ENCODE measurements around the gene SMARCB1.

The SMARCB1 gene

DNA sequence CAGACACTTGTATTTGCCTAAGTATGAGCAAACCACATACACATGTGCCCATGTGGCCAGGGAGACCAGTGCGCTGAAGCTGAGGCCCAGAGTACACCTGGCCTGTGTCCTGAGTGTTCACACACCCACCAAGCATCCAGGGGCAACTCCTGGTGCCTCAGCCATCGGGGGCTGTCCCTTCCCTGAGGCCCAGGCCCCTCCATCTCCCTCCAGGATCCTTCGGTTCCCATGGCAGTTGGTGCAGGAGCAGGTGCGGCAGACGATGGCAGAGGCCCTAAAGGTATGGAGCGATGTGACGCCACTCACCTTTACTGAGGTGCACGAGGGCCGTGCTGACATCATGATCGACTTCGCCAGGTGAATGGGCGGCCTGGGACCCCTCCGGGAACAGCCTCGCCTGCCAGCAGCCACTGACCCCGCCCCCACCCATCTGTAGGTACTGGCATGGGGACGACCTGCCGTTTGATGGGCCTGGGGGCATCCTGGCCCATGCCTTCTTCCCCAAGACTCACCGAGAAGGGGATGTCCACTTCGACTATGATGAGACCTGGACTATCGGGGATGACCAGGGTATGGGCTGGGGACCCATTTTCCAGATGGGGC lies 6.5 kb upstream of the SMARCB1 start:
- no peak for DNase-seq (ENCODE audit: low read depth)

DNA sequence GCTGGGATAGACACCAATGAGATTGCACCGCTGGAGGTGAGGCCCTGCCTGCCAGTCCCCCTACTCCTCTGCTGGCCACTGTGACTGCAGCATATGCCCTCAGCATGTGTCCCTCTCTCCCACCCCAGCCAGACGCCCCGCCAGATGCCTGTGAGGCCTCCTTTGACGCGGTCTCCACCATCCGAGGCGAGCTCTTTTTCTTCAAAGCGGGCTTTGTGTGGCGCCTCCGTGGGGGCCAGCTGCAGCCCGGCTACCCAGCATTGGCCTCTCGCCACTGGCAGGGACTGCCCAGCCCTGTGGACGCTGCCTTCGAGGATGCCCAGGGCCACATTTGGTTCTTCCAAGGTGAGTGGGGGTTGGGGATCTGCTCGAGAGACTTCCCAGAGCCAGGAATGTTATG lies 5.7 kb upstream of the SMARCB1 start:
- DNase-seq (ENCODE audit: low read depth): no peak

DNA sequence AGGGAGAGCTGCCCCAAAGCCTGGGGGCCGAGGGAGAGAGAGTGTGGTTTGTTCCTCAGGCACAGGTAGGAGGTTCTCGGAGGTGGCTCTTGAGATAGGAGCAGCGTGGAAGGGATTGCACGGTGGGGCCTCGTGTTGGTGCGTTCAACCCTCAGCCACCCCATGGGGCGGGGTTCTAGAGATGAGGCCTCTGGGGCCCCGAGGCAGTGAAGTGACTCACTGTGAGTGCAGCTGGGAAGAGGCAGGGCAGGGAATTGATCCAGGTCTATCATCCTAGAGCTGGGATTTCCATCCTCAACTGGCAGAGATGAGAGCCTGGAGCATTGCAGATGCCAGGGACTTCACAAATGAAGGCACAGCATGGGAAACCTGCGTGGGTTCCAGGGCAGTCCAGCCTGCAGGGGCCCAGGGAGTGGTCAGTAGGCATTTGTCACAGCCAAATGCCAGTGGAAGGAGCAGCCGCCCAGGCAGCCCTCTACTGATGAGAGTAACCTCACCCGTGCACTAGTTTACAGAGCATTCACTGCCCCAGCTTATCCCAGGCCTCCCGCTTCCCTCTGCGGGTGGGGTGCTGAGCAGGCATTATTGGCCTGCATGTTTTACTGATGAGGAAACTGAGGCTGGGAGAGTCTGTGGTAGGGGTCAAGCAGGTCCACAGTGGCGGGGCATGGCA lies 5.1 kb upstream of the SMARCB1 start:
- DNase-seq (ENCODE audit: low read depth): no peak

DNA sequence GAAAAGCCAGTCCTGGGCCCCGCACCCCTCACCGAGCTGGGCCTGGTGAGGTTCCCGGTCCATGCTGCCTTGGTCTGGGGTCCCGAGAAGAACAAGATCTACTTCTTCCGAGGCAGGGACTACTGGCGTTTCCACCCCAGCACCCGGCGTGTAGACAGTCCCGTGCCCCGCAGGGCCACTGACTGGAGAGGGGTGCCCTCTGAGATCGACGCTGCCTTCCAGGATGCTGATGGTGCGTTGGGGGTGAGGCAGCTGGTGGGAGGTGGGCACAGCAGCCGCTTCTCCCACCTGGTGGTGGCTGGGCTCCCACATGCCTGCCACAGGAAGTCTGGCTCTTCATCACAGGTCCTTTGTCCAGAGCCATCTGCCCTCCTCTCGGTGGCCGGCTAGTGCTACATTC lies 4.5 kb upstream of the SMARCB1 start:
- DNase-seq (ENCODE audit: low read depth): no peak

DNA sequence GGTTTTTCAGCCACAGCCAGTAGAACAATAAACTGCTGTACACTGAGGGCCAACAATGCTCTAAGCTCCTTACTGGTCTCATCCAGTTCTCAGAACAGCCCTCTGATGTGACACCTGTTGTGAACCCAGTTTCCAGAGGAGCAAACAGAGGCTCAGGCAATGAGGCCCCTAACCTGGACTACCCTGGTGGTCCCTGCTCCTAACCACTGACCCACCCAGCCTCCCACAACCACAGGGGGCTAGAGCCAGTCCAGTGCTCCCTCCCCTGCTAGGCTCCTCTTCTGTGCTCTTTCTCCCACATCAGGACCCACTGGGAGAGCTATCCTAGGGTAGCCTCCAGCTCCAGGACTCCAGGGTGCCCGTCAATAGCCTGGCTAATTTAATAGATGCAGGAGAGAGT lies 4.1 kb upstream of the SMARCB1 start:
- no peak for DNase-seq (ENCODE audit: low read depth)

DNA sequence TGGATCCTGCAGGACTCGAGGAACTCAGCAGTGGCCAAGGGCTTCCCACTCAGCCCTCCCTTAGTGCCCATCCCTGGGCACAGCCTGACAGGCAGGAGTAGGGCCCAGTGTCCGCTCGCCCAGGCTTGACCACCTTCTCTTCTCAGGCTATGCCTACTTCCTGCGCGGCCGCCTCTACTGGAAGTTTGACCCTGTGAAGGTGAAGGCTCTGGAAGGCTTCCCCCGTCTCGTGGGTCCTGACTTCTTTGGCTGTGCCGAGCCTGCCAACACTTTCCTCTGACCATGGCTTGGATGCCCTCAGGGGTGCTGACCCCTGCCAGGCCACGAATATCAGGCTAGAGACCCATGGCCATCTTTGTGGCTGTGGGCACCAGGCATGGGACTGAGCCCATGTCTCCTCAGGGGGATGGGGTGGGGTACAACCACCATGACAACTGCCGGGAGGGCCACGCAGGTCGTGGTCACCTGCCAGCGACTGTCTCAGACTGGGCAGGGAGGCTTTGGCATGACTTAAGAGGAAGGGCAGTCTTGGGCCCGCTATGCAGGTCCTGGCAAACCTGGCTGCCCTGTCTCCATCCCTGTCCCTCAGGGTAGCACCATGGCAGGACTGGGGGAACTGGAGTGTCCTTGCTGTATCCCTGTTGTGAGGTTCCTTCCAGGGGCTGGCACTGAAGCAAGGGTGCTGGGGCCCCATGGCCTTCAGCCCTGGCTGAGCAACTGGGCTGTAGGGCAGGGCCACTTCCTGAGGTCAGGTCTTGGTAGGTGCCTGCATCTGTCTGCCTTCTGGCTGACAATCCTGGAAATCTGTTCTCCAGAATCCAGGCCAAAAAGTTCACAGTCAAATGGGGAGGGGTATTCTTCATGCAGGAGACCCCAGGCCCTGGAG lies 3.3 kb upstream of the SMARCB1 start:
- no peak for DNase-seq (ENCODE audit: low read depth)

DNA sequence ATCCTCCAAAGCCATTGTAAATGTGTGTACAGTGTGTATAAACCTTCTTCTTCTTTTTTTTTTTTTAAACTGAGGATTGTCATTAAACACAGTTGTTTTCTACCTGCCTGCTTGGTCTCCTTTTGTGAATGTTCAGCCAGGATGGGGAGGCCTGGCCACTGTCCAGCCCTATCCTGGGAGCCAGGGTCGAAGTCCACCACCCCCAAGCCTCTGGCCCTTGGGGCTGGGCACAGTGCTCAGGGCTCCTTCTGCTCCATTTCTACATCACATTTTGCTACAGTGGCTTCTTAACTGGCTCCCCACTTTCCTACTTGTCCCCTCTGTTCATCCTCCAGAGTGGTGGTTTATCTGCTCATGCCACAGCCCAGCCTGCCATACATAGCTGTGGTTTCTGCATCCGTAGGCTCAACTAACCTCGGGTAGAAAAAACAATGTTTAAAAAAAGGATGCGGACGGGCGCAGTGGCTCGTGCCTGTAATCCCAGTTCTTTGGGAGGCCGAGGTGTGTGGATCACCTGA lies 2.5 kb upstream of the SMARCB1 start:
- no peak for DNase-seq (ENCODE audit: low read depth)

DNA sequence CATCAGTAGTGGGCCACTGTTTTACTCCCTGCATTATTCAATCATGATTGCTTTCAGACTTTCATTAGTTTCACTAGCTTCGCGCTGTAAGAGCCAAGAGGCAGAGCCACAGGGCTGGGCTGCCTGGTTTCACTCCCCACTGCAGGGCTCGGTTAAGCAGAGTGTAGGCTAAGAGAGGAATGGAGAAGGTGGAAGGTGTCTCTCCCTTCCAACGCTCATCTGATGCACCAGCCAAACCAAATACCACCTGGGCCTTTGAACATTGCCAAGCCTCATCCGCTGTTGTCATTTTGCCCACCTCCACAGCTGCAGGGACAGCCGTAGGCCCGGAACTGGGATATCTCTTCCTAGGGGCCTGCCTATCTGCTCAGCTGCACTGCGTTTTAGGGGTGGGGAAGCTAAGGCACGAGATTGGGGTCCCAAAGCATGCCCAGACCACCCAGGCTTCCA lies 480 bp upstream of the SMARCB1 start:
- DNase-seq (ENCODE audit: low read depth): no peak

DNA sequence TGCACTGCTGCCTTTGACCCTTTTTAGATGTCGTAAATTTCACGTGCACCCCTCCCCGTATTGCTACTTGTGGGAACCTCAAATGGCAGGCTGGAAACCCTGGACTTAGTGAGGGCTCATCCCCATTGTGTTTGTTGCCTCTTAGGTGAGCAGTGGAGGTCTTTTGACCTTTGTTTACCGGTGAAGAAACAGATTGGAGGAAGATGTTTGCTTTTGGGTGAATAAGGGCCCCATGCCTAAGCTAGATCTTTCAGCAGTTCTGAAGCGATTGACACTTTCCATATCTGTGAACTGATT lies 782 bp downstream of the SMARCB1 start:
- no peak for DNase-seq (ENCODE audit: low read depth)

DNA sequence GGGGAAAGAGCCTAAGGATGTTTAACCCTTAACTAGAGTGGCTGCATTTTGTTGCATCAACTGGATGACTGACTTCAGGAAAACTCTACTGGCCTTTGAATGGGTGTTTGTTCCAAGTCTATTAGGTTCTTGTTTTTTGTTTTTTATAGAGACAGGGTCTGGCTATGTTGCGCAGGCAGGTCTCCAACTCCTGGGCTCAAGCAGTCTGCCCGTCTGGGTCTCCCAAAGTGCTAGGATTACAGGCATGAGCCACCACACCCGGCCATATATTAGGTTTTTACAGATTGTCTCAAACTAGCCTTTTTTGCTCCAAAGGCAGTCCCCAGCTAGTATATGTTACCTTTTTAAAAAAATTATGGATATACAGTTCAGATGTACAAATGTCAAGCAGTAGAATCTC lies 1.1 kb downstream of the SMARCB1 start:
- DNase-seq (ENCODE audit: low read depth): no peak

DNA sequence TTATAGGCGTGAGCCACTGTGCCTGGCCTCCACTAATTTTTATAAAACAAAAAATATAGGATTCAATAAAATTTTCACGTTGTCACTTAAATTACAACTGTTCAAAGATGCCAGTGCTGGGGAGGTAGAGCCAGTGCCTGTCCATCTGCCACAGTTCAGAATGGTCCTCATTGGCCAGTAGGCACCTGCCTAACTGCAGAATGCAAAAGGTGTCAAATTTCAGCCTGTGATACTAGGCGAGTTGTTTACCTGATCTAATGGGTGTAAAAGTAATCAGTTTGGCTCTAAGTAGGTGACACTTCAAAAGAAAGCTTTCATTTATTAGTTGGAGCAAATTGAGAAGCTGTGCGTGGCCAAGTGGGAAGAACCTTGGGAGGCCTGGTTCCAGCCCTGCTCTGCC lies 2.4 kb downstream of the SMARCB1 start:
- no peak for DNase-seq (ENCODE audit: low read depth)

DNA sequence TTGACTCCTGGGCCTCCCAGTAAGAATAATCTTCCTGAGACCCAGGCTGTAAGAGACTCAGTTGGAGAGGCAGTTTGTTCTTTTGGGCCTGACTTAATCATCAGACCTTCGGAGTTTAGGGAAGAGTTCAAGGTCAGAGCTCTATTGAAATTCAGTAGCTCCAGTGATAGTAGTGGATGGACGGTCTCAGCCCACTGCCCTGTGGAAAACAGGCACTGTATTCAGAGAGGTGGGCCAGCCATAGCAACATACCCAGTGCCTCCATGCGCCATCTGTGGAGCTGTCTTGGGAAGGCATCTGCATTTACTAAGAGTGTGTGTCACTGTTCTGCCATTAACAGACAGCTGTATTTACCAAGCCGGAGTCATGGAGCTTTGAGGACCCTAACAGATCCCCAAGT lies 2.9 kb downstream of the SMARCB1 start:
- no peak for DNase-seq (ENCODE audit: low read depth)

DNA sequence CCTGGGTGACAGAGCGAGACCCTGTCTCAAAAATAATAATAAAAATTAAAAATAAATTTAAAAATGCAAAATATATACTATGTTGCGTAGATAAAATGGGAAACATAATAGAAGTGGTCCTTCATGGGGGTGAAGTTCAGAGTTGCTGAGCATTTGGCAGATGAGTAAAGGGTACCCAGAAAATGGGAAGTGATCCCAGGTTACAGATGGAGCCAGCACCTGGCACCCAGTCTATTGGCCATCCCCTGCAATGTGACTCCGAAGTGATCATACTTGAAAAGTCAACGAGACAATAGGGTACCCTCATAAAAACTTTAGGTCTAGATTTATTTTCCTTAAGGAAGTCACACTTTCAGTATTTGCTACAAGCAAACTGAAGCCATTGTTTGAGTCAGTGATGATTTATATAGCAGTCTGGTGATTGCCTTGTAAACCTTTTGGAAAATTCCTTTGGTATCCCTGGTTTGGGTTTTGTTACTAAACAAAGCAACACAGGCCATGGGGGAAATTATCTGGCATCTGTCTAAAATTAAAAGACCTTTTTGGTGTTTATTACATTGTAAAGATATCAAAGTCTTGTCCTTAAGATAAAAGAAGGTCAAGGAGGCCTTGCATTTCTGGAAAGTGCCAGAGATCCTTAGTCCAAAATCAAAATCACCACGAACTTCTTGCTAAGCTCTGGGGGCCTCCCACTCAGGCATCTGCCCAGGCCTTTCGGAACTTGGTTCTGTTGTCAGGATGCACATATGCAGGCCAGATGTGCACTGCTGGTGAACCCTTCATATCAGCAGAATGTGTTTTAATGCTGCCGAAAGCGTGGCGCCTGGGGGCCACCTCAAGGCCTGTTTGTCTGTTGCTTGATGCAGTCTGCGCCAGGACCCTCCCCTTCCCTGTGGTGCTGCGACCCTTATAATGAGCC lies 4.3 kb downstream of the SMARCB1 start:
- no peak for DNase-seq (ENCODE audit: low read depth)

DNA sequence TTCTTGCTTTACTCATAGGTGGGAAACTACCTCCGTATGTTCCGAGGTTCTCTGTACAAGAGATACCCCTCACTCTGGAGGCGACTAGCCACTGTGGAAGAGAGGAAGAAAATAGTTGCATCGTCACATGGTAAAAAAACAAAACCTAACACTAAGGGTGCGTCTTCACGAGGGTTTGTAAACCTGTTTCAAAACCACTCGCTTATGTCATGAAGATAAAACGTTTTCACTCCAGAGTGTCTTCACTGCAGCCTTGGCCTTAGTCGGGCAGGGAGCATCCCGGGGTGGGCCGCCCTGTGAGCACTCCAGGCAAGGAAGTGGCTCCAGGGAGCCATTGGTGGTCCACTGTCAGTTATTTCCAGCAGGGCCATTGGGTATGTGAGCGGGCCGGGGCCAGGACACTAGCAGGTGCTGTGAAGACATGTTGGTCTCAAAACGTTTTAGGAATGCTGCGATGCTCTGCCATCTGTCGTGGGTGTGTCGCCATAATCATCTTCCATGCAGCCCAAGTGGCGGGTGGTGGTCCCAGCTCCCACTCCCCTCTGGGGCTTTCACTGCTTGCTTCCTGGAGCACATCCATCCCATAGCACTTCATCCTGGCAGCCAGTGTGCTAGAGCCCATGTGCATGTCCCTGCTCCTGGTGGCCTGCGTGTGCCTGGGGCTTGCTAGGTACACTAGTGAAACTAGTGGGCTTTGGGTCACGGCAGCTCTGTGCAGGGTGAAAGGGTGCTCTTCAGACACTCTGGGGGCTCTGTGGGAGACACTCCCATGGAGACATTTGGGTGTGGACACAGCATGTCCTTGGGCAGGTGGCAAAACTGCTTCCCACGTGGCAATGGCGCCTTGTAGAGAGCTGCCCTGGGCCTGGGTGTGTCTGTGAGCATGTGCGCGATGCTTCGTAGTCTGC lies 5.2 kb downstream of the SMARCB1 start:
- DNase-seq (ENCODE audit: low read depth): no peak

DNA sequence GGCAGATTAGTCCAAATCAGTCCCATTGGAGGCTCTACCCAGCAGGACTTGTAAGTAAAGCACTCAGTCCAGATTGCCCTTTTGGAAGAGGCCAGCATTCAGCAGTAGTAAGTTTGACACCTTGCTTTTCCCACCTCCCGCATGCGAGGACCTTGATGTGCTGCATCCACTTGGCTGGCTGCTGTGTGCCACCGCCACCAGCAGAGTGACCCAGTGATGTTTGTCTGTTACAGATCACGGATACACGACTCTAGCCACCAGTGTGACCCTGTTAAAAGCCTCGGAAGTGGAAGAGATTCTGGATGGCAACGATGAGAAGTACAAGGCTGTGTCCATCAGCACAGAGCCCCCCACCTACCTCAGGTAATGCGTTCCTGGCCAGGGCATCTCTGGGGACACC lies 6.6 kb downstream of the SMARCB1 start:
- no peak for DNase-seq (ENCODE audit: low read depth)

DNA sequence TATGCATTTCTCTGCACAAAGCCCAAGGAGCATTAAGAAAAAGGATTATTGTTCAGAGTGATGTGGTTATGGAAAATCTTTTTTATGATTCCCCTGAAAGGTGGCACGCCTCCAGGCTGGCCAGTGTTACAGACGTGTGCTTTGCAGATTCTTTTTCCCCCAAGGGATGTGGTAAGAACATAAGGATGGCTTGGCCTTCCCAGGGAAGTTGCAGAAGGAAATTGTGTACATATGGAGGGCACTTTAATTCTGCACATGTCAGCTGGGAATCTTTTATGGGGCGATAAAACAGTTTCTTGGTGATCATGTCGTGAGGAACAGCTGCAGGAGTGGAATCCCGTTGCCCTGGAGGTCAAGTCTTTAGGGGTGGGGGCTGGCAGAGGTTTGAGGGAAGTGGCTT lies 9.7 kb downstream of the SMARCB1 start:
- no peak for DNase-seq (ENCODE audit: low read depth)

DNA sequence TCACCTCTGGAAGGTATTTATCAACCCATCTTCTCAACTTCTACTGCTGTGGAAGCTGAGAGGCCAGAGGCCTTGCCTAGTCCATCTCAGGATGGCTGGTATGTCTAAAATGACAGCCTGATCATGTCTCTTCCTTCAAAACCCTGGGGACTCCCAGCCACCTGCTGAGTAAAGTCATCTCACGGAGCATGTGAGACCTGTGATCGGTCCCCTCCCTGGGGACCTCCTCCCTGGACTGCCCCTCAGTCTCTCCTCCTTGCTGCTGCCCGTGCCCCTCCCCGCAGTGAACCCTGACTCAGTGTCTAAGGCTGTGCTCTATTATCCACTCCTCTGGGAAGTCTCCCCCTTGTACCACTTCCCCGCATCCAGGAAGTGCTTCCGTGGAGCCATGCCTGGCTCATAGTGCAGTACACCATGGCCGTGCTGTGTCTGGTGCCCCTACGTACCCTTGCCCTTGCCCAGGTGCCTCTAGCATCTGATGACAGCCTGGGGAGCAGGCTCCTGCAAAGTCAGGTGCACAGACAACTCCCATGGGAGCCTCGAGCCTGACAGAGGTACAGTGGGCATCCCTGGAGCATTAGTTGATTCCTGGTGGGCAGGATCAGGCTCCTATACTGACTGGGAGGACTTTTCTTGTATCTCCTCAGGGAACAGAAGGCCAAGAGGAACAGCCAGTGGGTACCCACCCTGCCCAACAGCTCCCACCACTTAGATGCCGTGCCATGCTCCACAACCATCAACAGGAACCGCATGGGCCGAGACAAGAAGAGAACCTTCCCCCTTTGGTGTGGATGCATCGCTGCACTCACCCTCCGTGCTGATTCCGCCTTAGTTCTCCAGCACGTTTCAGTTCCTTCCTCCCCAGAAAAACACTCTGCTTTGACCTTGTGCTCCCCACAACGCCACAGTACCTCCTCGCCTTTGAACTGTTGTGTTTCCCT lies 13.8 kb downstream of the SMARCB1 start:
- no peak for DNase-seq (ENCODE audit: low read depth)

DNA sequence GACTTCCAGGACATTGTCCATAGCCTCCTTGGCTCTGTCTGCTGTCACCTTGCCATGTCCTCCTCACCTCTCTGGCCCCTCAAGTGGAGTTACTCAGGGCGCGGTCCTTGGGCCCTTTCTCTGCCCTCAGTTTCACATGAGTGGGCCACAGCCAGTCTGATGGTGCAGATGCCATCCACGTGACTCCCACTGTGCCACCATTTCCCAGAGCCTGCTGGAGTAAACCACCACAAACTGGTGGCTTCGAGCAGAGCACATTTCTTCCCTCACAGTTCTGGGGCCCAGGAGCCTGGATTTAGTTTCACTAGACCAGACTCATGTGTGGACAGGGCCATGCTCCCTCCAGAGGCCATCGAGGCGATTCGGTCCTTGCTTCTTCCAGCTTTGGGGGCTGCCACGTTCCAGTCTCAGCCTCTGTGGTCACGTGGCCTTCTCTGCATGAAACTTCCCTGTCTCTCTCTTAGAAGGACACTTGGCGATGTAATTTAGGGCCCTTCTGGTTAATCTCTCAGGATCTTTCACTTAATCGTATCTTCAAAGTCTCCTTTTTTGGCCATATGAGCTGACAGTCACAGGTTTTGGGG lies 14.6 kb downstream of the SMARCB1 start:
- no peak for DNase-seq (ENCODE audit: low read depth)

DNA sequence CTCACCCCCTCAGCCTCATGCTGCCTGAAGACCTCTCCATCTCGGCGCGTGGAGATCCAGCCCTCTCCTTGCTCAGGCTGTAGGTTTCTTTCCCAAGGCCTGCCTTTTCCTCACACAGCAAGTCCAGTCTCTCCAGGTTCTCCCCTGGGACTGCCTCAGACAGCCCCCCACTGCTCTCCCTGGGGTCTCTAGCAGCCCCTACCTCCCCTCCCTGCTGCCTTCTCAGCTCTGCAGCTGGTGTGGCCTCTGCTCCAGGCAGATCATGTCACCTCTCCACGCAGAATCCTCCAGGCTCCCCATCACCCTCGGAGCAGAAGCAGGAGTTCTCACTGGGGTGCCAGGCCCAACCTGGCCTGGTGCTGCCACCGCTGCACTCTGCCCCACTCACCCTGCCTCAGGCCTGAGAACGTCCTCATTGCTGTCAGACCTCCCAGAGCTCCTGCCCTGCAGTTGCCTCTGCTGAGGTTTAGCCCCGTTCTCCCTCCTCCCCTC lies 15.2 kb downstream of the SMARCB1 start:
- no peak for DNase-seq (ENCODE audit: low read depth)
